HEK293 (cell line): ENCODE results near the gene PJA2.

ENCODE experiments used
- CTCF ChIA-PET: fragments of 350-600 bp; formaldehyde crosslinking; extraction: SDS; loops from one replicate; lab custom pipeline; 2021; ENCODE audit warnings: antibody characterized with exemption; lab: Yijun Ruan, JAX
- POLR2A ChIA-PET: fragments of 300-600 bp; formaldehyde crosslinking; extraction: SDS; loops from one replicate; lab custom pipeline; 2020; ENCODE audit warnings: antibody characterized with exemption, inconsistent platforms; lab: Yijun Ruan, JAX
- H3K27ac ChIP-seq: fragments of 200-500 bp; sonication (Bioruptor generic); 2 replicates; pipeline ENCODE4 v1.5.1; 2014; ENCODE audit warnings: low read depth, low read length, control low read depth, inconsistent platforms; ENCODE audit errors: extremely low read depth
- H3K36me3 ChIP-seq, 2 experiments: fragments of 200-500 bp in 1 of 2; sonication (Bioruptor generic) in 1 of 2; 1 replicate in 1 of 2; 2 replicates in 1 of 2; pipeline ENCODE4 v1.5.1; 2014 to 2017; ENCODE audit warnings: inconsistent platforms in 2 of 2, low read length in 2 of 2; ENCODE audit not compliant: control insufficient read depth in 2 of 2, insufficient read depth in 1 of 2
- H3K4me1 ChIP-seq: fragments of 200-500 bp; sonication (Bioruptor generic); 2 replicates; pipeline ENCODE4 v1.5.1; 2014; ENCODE audit warnings: mild to moderate bottlenecking, low read length, inconsistent platforms; ENCODE audit not compliant: control insufficient read depth, insufficient read depth
- H3K4me3 ChIP-seq: 2 replicates; pipeline ENCODE4 v1.5.1; 2011; ENCODE audit warnings: low read depth, mild to moderate bottlenecking, control low read depth, low read length, moderate library complexity
- H3K9me3 ChIP-seq: fragments of 200-500 bp; sonication (Bioruptor generic); 2 replicates; pipeline ENCODE4 v1.5.1; 2014; ENCODE audit warnings: low read depth, low read length, inconsistent platforms; ENCODE audit not compliant: control insufficient read depth, insufficient read depth
- GLI2 ChIP-seq: fragments of 450-650 bp; formaldehyde crosslinking; IDR thresholded peaks from 2 replicates; pipeline ENCODE4; 2017; ENCODE audit warnings: missing biosample characterization, missing genetic modification characterization, low read depth, borderline replicate concordance
- KLF1 ChIP-seq: fragments of 450-650 bp; formaldehyde crosslinking; IDR thresholded peaks from 2 replicates; pipeline ENCODE4 v1.5.1; 2016; ENCODE audit warnings: missing biosample characterization, missing genetic modification characterization
- OVOL3 ChIP-seq: fragments of 450-650 bp; formaldehyde crosslinking; IDR thresholded peaks from 2 replicates; pipeline ENCODE4 v1.5.1; 2016; ENCODE audit warnings: missing biosample characterization, missing genetic modification characterization
- ZFHX2 ChIP-seq: fragments of 450-650 bp; formaldehyde crosslinking; conservative IDR thresholded peaks from 2 replicates; pipeline ENCODE4 v1.5.1; 2016; ENCODE audit warnings: missing biosample characterization, missing genetic modification characterization
- ZFP69B ChIP-seq: fragments of 450-650 bp; formaldehyde crosslinking; IDR thresholded peaks from 2 replicates; pipeline ENCODE4 v1.5.1; 2016; ENCODE audit warnings: missing biosample characterization, missing genetic modification characterization
- ZNF132 ChIP-seq: fragments of 450-650 bp; formaldehyde crosslinking; IDR thresholded peaks from 2 replicates; pipeline ENCODE4 v1.5.1; 2017; ENCODE audit warnings: missing biosample characterization, missing genetic modification characterization, borderline replicate concordance
- ZNF169 ChIP-seq: fragments of 450-650 bp; formaldehyde crosslinking; IDR thresholded peaks from 2 replicates; pipeline ENCODE4 v1.5.1; 2016; ENCODE audit warnings: missing biosample characterization, missing genetic modification characterization
- ZNF248 ChIP-seq: fragments of 450-650 bp; formaldehyde crosslinking; IDR thresholded peaks from 2 replicates; pipeline ENCODE4 v1.5.1; 2017; ENCODE audit warnings: missing biosample characterization, missing genetic modification characterization
- ZNF292 ChIP-seq: fragments of 450-650 bp; formaldehyde crosslinking; IDR thresholded peaks from 2 replicates; pipeline ENCODE4 v1.5.1; 2016; ENCODE audit warnings: low read depth, missing biosample characterization, missing genetic modification characterization, borderline replicate concordance
- ZNF341 ChIP-seq: fragments of 450-650 bp; formaldehyde crosslinking; IDR thresholded peaks from 2 replicates; pipeline ENCODE4; 2016; ENCODE audit warnings: low read depth, missing biosample characterization, missing genetic modification characterization
- ZNF843 ChIP-seq: fragments of 450-650 bp; formaldehyde crosslinking; IDR thresholded peaks from 2 replicates; pipeline ENCODE4 v1.5.1; 2016; ENCODE audit warnings: missing biosample characterization, missing genetic modification characterization
- ZSCAN23 ChIP-seq: fragments of 450-650 bp; formaldehyde crosslinking; IDR thresholded peaks from 2 replicates; pipeline ENCODE4 v1.5.1; 2016; ENCODE audit warnings: missing biosample characterization, missing genetic modification characterization
- TF ChIP-seq, protein P1 (sequence below): fragments of 450-650 bp; formaldehyde crosslinking; IDR thresholded peaks from 2 replicates; pipeline ENCODE4 v1.5.1; 2017; ENCODE audit warnings: missing biosample characterization, missing genetic modification characterization
- TF ChIP-seq, protein P2 (sequence below): fragments of 450-650 bp; formaldehyde crosslinking; IDR thresholded peaks from 2 replicates; pipeline ENCODE4 v1.5.1; 2016; ENCODE audit warnings: missing biosample characterization, missing genetic modification characterization
- TF ChIP-seq, protein P3 (sequence below): fragments of 450-650 bp; formaldehyde crosslinking; IDR thresholded peaks from 2 replicates; pipeline ENCODE4 v1.5.1; 2016; ENCODE audit warnings: missing biosample characterization, missing genetic modification characterization, borderline replicate concordance
- TF ChIP-seq, protein P4 (sequence below): fragments of 450-650 bp; formaldehyde crosslinking; IDR thresholded peaks from 2 replicates; pipeline ENCODE4 v1.5.1; 2017; ENCODE audit warnings: missing biosample characterization, mild to moderate bottlenecking, missing genetic modification characterization, moderate library complexity
- TF ChIP-seq, protein P5 (sequence below): fragments of 450-650 bp; formaldehyde crosslinking; IDR thresholded peaks from 2 replicates; pipeline ENCODE4 v1.5.1; 2016; ENCODE audit warnings: missing biosample characterization, missing genetic modification characterization, low read depth
- TF ChIP-seq, protein P6 (sequence below): fragments of 450-650 bp; formaldehyde crosslinking; IDR thresholded peaks from 2 replicates; pipeline ENCODE4 v1.5.1; 2016; ENCODE audit warnings: missing biosample characterization, missing genetic modification characterization
- TF ChIP-seq, protein P7 (sequence below): fragments of 450-650 bp; formaldehyde crosslinking; IDR thresholded peaks from 2 replicates; pipeline ENCODE4 v1.5.1; 2017; ENCODE audit warnings: missing biosample characterization, missing genetic modification characterization

PJA2 gene

DNA sequence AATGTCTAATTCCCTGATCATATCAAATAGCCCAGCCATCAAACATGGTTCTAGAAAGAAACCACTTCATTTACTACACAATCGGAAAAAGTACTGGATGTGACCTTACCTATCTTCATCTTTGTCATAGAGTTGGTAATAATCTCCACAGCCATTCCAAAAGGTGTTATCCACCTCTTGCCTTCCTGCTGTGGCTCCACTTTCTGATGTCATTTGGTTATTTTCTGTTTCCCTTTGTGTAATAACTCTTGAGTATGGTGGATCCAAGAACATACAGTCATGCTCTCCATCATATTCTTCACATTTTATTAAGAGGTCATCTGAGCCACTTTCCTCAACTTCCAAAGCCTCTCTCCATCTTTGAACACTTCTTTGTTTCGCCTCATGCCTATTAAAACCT lies 31.7 kb downstream of the PJA2 start:
- Histone ChIP-seq H3K36me3 (peaks cover 29 to 44% of the 10 kb centered on the region in 2 experiments), H3K4me3 (no peak overlapping the region), H3K9me3 (no peaks in the 10 kb centered on the region), H3K4me1 (no peaks in the 10 kb centered on the region), H3K27ac (no peak overlapping the region)
- POLR2A ChIA-PET = no interaction called here
- TF ChIP-seq OVOL3 (tag by site-specific recombination) (no peak), ZNF292 (no peak), ZFP69B (no peak), GLI2 (tag by site-specific recombination) (no peak), ZFHX2 (tag by site-specific recombination) (no peak), ZSCAN23 (tag by site-specific recombination) (no peak), ZNF843 (no peak), ZNF132 (tag by site-specific recombination) (no peak), KLF1 (tag by site-specific recombination) (no peak), ZNF341 (tag by site-specific recombination) (no peak), ZNF169 (tag by site-specific recombination) (no peak), ZNF248 (tag by site-specific recombination) (no peak)
- TF ChIP-seq, protein P1, sequence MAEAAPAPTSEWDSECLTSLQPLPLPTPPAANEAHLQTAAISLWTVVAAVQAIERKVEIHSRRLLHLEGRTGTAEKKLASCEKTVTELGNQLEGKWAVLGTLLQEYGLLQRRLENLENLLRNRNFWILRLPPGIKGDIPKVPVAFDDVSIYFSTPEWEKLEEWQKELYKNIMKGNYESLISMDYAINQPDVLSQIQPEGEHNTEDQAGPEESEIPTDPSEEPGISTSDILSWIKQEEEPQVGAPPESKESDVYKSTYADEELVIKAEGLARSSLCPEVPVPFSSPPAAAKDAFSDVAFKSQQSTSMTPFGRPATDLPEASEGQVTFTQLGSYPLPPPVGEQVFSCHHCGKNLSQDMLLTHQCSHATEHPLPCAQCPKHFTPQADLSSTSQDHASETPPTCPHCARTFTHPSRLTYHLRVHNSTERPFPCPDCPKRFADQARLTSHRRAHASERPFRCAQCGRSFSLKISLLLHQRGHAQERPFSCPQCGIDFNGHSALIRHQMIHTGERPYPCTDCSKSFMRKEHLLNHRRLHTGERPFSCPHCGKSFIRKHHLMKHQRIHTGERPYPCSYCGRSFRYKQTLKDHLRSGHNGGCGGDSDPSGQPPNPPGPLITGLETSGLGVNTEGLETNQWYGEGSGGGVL (tag by site-specific recombination) = no peak
- TF ChIP-seq, protein P2, sequence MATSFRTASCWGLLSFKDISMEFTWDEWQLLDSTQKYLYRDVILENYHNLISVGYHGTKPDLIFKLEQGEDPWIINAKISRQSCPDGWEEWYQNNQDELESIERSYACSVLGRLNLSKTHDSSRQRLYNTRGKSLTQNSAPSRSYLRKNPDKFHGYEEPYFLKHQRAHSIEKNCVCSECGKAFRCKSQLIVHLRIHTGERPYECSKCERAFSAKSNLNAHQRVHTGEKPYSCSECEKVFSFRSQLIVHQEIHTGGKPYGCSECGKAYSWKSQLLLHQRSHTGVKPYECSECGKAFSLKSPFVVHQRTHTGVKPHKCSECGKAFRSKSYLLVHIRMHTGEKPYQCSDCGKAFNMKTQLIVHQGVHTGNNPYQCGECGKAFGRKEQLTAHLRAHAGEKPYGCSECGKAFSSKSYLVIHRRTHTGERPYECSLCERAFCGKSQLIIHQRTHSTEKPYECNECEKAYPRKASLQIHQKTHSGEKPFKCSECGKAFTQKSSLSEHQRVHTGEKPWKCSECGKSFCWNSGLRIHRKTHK (tag by site-specific recombination) = no peak
- TF ChIP-seq, protein P3, sequence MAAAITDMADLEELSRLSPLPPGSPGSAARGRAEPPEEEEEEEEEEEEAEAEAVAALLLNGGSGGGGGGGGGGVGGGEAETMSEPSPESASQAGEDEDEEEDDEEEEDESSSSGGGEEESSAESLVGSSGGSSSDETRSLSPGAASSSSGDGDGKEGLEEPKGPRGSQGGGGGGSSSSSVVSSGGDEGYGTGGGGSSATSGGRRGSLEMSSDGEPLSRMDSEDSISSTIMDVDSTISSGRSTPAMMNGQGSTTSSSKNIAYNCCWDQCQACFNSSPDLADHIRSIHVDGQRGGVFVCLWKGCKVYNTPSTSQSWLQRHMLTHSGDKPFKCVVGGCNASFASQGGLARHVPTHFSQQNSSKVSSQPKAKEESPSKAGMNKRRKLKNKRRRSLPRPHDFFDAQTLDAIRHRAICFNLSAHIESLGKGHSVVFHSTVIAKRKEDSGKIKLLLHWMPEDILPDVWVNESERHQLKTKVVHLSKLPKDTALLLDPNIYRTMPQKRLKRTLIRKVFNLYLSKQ = no peak
- TF ChIP-seq, protein P4, sequence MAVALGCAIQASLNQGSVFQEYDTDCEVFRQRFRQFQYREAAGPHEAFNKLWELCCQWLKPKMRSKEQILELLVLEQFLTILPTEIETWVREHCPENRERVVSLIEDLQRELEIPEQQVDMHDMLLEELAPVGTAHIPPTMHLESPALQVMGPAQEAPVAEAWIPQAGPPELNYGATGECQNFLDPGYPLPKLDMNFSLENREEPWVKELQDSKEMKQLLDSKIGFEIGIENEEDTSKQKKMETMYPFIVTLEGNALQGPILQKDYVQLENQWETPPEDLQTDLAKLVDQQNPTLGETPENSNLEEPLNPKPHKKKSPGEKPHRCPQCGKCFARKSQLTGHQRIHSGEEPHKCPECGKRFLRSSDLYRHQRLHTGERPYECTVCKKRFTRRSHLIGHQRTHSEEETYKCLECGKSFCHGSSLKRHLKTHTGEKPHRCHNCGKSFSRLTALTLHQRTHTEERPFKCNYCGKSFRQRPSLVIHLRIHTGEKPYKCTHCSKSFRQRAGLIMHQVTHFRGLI = no peak
- TF ChIP-seq, protein P5, sequence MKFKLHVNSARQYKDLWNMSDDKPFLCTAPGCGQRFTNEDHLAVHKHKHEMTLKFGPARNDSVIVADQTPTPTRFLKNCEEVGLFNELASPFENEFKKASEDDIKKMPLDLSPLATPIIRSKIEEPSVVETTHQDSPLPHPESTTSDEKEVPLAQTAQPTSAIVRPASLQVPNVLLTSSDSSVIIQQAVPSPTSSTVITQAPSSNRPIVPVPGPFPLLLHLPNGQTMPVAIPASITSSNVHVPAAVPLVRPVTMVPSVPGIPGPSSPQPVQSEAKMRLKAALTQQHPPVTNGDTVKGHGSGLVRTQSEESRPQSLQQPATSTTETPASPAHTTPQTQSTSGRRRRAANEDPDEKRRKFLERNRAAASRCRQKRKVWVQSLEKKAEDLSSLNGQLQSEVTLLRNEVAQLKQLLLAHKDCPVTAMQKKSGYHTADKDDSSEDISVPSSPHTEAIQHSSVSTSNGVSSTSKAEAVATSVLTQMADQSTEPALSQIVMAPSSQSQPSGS (tag by site-specific recombination) = no peak
- TF ChIP-seq, protein P6, sequence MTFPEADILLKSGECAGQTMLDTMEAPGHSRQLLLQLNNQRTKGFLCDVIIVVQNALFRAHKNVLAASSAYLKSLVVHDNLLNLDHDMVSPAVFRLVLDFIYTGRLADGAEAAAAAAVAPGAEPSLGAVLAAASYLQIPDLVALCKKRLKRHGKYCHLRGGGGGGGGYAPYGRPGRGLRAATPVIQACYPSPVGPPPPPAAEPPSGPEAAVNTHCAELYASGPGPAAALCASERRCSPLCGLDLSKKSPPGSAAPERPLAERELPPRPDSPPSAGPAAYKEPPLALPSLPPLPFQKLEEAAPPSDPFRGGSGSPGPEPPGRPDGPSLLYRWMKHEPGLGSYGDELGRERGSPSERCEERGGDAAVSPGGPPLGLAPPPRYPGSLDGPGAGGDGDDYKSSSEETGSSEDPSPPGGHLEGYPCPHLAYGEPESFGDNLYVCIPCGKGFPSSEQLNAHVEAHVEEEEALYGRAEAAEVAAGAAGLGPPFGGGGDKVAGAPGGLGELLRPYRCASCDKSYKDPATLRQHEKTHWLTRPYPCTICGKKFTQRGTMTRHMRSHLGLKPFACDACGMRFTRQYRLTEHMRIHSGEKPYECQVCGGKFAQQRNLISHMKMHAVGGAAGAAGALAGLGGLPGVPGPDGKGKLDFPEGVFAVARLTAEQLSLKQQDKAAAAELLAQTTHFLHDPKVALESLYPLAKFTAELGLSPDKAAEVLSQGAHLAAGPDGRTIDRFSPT (tag by site-specific recombination) = no peak
- TF ChIP-seq, protein P7, sequence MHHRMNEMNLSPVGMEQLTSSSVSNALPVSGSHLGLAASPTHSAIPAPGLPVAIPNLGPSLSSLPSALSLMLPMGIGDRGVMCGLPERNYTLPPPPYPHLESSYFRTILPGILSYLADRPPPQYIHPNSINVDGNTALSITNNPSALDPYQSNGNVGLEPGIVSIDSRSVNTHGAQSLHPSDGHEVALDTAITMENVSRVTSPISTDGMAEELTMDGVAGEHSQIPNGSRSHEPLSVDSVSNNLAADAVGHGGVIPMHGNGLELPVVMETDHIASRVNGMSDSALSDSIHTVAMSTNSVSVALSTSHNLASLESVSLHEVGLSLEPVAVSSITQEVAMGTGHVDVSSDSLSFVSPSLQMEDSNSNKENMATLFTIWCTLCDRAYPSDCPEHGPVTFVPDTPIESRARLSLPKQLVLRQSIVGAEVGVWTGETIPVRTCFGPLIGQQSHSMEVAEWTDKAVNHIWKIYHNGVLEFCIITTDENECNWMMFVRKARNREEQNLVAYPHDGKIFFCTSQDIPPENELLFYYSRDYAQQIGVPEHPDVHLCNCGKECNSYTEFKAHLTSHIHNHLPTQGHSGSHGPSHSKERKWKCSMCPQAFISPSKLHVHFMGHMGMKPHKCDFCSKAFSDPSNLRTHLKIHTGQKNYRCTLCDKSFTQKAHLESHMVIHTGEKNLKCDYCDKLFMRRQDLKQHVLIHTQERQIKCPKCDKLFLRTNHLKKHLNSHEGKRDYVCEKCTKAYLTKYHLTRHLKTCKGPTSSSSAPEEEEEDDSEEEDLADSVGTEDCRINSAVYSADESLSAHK (tag by site-specific recombination) = no peak
- CTCF ChIA-PET = no interaction called here
